Measurements from ENCODE around the gene PSME3.
"Not testable (repeated sequence)": the region's sequence is repeated elsewhere in the genome, so short reads cannot be mapped to it uniquely, and the experiment has no call there.

DNA sequence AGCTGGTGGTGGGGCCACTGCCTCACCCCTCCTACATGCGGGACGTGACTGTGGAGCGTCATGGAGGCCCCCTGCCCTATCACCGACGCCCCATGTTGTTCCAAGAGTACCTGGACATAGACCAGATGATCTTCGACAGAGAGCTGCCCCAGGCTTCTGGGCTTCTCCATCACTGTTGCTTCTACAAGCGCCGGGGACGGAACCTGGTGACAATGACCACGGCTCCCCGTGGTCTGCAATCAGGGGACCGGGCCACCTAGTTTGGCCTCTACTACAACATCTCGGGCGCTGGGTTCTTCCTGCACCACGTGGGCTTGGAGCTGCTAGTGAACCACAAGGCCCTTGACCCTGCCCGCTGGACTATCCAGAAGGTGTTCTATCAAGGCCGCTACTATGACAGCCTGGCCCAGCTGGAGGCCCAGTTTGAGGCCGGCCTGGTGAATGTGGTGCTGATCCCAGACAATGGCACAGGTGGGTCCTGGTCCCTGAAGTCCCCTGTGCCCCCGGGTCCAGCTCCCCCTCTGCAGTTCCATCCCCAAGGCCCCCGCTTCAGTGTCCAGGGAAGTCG, 34.6 kb downstream of the PSME3 start:
- TF ChIP-seq, protein P1, sequence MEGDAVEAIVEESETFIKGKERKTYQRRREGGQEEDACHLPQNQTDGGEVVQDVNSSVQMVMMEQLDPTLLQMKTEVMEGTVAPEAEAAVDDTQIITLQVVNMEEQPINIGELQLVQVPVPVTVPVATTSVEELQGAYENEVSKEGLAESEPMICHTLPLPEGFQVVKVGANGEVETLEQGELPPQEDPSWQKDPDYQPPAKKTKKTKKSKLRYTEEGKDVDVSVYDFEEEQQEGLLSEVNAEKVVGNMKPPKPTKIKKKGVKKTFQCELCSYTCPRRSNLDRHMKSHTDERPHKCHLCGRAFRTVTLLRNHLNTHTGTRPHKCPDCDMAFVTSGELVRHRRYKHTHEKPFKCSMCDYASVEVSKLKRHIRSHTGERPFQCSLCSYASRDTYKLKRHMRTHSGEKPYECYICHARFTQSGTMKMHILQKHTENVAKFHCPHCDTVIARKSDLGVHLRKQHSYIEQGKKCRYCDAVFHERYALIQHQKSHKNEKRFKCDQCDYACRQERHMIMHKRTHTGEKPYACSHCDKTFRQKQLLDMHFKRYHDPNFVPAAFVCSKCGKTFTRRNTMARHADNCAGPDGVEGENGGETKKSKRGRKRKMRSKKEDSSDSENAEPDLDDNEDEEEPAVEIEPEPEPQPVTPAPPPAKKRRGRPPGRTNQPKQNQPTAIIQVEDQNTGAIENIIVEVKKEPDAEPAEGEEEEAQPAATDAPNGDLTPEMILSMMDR (IDR thresholded peaks at IDR 0.05), result not testable (repeated sequence)
- not testable (repeated sequence) for TF ChIP-seq POLR2A (IDR thresholded peaks at IDR 0.05)
